MCF 10A (cell line): Measurements from ENCODE around the gene CEP128. TPM values are rescaled to one million over a fixed set of nuclear protein-coding genes. Genes with fewer than 3 reads are reported as not detected.

ENCODE experiments used
- BruUV-seq: library from RNA; stranded (reverse); fragments of 400-500 nt; replicated peaks from 2 replicates; lab custom pipeline; 2021; lab: Mats Ljungman, UMichigan
- CTCF ChIA-PET: fragments of 300-600 bp; sonication (Branson Sonifier 250); formaldehyde crosslinking; extraction: SDS; loops from one replicate; lab custom pipeline; 2021; ENCODE audit warnings: antibody characterized with exemption, inconsistent platforms; lab: Yijun Ruan, JAX
- POLR2A ChIA-PET: fragments of 300-600, 350-650 bp; sonication (Branson Sonifier 250); formaldehyde crosslinking; extraction: SDS; loops from one replicate; lab custom pipeline; 2020; ENCODE audit warnings: antibody characterized with exemption, inconsistent platforms; lab: Yijun Ruan, JAX
- DNase-seq: peaks from one replicate; pipeline ENCODE4 v3.0.0-alpha.2; 2018; ENCODE audit not compliant: unreplicated experiment
- H3K27ac Mint-ChIP-seq: one replicate; pipeline ENCODE4 v1.8.0; 2022; ENCODE audit warnings: mild to moderate bottlenecking, low read depth, mixed read lengths; ENCODE audit not compliant: unreplicated experiment
- H3K27me3 Mint-ChIP-seq: one replicate; pipeline ENCODE4 v1.8.0; 2022; ENCODE audit warnings: mixed read lengths; ENCODE audit not compliant: insufficient read depth, unreplicated experiment
- H3K36me3 Mint-ChIP-seq: one replicate; pipeline ENCODE4 v1.8.0; 2022; ENCODE audit warnings: mild to moderate bottlenecking, moderate library complexity, mixed read lengths; ENCODE audit not compliant: insufficient read depth, unreplicated experiment
- H3K4me1 Mint-ChIP-seq: one replicate; pipeline ENCODE4 v1.8.0; 2022; ENCODE audit warnings: mixed read lengths; ENCODE audit not compliant: insufficient read depth, unreplicated experiment
- H3K4me3 Mint-ChIP-seq: one replicate; pipeline ENCODE4 v1.8.0; 2022; ENCODE audit warnings: mild to moderate bottlenecking, moderate library complexity, mixed read lengths; ENCODE audit not compliant: unreplicated experiment
- H3K9me3 Mint-ChIP-seq: one replicate; pipeline ENCODE4 v1.8.0; 2022; ENCODE audit warnings: mixed read lengths; ENCODE audit not compliant: unreplicated experiment
- CTCF ChIP-seq: fragments of 200-600 bp; IDR thresholded peaks from one replicate; pipeline ENCODE4 v1.8.0; 2022; ENCODE audit warnings: antibody characterized with exemption, mild to moderate bottlenecking; ENCODE audit not compliant: unreplicated experiment
- intact Hi-C: fragments of 100-400 bp; cut with micrococcal nuclease; formaldehyde crosslinking; loops from 2 replicates; pipeline ENCODE4 v1.14.1; 2022
- total RNA-seq: library from RNA; stranded (reverse); gene quantifications from 2 replicates; pipeline ENCODE4 v1.2.3, GENCODE V29; 2022

Gene CEP128
- total RNA-seq, 1 experiment from 2014 or later = 12.5 TPM

DNA sequence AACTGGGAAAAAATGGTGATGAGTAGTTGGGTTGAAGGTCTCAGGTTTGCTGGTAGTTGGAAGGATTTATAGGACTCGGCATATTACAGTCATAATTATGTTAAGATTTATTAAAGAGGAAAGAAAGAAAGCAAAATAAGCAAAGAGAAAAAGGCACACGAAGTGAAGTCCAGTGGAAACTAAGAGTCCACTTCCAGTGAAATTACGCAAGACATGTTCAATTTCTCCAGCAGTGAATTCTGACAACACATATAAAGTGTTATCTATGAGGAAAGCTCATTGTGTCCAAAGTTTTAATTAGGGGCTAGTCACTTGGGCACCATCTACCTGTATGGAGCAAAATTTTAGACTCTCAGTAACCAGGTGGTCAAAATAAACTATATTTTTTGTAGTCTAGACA, 143.3 kb downstream of the CEP128 start:
- no TSS peak for BruUV-seq
- no peaks in the 10 kb centered on the region for H3K4me1 Mint-ChIP-seq
- peaks cover 5% of the 10 kb centered on the region for H3K9me3 Mint-ChIP-seq
- H3K36me3 Mint-ChIP-seq = peaks cover 6% of the 10 kb centered on the region
- no peak for DNase-seq
- CTCF ChIA-PET = no interaction called here
- H3K4me3 Mint-ChIP-seq = no peak overlapping the region
- TF ChIP-seq CTCF = no peak
- no peaks in the 10 kb centered on the region for H3K27me3 Mint-ChIP-seq
- H3K27ac Mint-ChIP-seq = no peak overlapping the region
- POLR2A ChIA-PET = interaction anchor here (0.6 kb wide), 1 partner anchor 60 kb away, joined by 3 read pairs; no protein-coding TSS in a partner anchor
- intact Hi-C loops = no loop called here

GRCh38 chr14:80792771-80793170, 148.8 kb downstream of the CEP128 start:
- Mint-ChIP-seq H3K36me3 (peaks cover 4% of the 10 kb centered on the region), H3K4me1 (no peaks in the 10 kb centered on the region), H3K27me3 (no peaks in the 10 kb centered on the region), H3K27ac (no peak overlapping the region), H3K4me3 (no peak overlapping the region), H3K9me3 (no peaks in the 10 kb centered on the region)
- CTCF ChIA-PET = no interaction called here
- TF ChIP-seq CTCF = no peak
- POLR2A ChIA-PET = no interaction called here
- no peak for DNase-seq
- intact Hi-C loops = no loop called here
- no TSS peak for BruUV-seq

GRCh38 chr14:80787876-80788275, 153.7 kb downstream of the CEP128 start:
- POLR2A ChIA-PET = no interaction called here
- Mint-ChIP-seq H3K27me3 (no peaks in the 10 kb centered on the region), H3K27ac (no peak overlapping the region), H3K4me1 (no peaks in the 10 kb centered on the region), H3K9me3 (no peaks in the 10 kb centered on the region), H3K4me3 (no peak overlapping the region), H3K36me3 (peaks cover 4% of the 10 kb centered on the region)
- CTCF ChIA-PET = interaction anchor here (0.6 kb wide), 3 partner anchors 21 to 202 kb away, joined by 3 read pairs; no protein-coding TSS in a partner anchor
- intact Hi-C loops = no loop called here
- peak; percentile 29 for DNase-seq
- no TSS peak for BruUV-seq
- no peak for TF ChIP-seq CTCF

DNA sequence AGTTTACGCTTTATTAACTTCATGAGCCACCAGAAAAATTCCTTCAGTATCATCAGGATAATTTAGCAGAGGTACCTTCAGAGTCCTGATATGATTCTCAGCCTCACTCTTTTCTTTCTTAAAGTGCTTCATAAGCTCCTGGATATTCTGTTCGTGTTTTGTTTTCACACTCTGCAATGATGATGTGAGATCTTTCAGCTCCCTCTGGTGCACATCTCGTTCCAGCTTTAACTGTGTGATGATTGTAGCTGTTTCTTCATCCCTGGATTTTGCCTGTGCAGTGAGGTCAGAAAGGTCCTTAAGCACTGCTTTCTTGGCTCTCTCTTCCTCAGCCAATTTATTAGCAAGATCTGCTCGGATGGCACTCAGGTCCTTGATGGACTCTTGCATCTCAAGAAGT, 156.7 kb downstream of the CEP128 start:
- POLR2A ChIA-PET = interaction anchor here (0.7 kb wide), 1 partner anchor 131 kb away, joined by 3 read pairs; no protein-coding TSS in a partner anchor
- Mint-ChIP-seq H3K9me3 (no peaks in the 10 kb centered on the region), H3K4me1 (no peaks in the 10 kb centered on the region), H3K4me3 (no peak overlapping the region), H3K27ac (no peak overlapping the region), H3K27me3 (no peaks in the 10 kb centered on the region), H3K36me3 (peaks cover 4% of the 10 kb centered on the region)
- TSS peak; percentile 60 for BruUV-seq
- intact Hi-C loops = no loop called here
- no peak for DNase-seq
- CTCF ChIA-PET = interaction anchor here (0.6 to 1.3 kb wide), 5 partner anchors 13 to 737 kb away, joined by 3 to 7 read pairs (median 3); no protein-coding TSS in a partner anchor
- TF ChIP-seq CTCF = no peak
